HG03521 (cell line): ENCODE measurements around the gene XPO5.
A peak's percentile ranks its signal among the peaks of the same experiment; 100 is the strongest.

Source experiments
- ATAC-seq: cut with Tn5 transposase; IDR thresholded peaks from one replicate; pipeline ENCODE4 v1.9.1; 2021; ENCODE audit warnings: mild to moderate bottlenecking, moderate library complexity; ENCODE audit not compliant: unreplicated experiment

XPO5 gene

GRCh38 chr6:43517505-43518357 is 58.1 kb downstream of the XPO5 start:
- ATAC-seq: no peak

GRCh38 chr6:43516697-43517504 is 58.9 kb downstream of the XPO5 start, which contains the start of the genes POLR1C and YIPF3:
Gene POLR1C (plus strand): TSS chr6:43517089. CDS start chr6:43517110, 21 bp downstream.
Gene YIPF3 (minus strand): TSS chr6:43516926. CDS start chr6:43516807, 119 bp downstream.
- peak; percentile 89 for ATAC-seq

GRCh38 chr6:43516367-43516696 is 59.5 kb downstream of the XPO5 start:
- no peak for ATAC-seq

- ATAC-seq: no peak
Measured at GRCh38 chr6:43515808-43516207, 60.0 kb downstream of the XPO5 start.

GRCh38 chr6:43511824-43512415 is 63.9 kb downstream of the XPO5 start:
- ATAC-seq: no peak

GRCh38 chr6:43510827-43511163 is 65.0 kb downstream of the XPO5 start:
- no peak for ATAC-seq

- peak; percentile 52 for ATAC-seq
Measured at GRCh38 chr6:43509984-43510826, 65.6 kb downstream of the XPO5 start, which contains the start of gene LRRC73. Gene LRRC73 (minus strand): TSS chr6:43510346. CDS start chr6:43509785, 561 bp downstream.

- ATAC-seq: peak; percentile 3
Measured at GRCh38 chr6:43509142-43509983, 66.5 kb downstream of the XPO5 start.

- no peak for ATAC-seq
Measured at GRCh38 chr6:43508481-43509141, 67.2 kb downstream of the XPO5 start.

- ATAC-seq: peak; percentile 32
Measured at GRCh38 chr6:43506667-43507471, 69.0 kb downstream of the XPO5 start.

GRCh38 chr6:43506171-43506570 is 69.7 kb downstream of the XPO5 start:
- no peak for ATAC-seq

GRCh38 chr6:43505718-43506117 is 70.1 kb downstream of the XPO5 start:
- ATAC-seq: no peak

GRCh38 chr6:43504756-43505593 is 70.9 kb downstream of the XPO5 start:
- ATAC-seq: no peak

- ATAC-seq: no peak
Measured at GRCh38 chr6:43503443-43503842, 72.4 kb downstream of the XPO5 start.

- no peak for ATAC-seq
Measured at GRCh38 chr6:43502666-43503065, 73.2 kb downstream of the XPO5 start.

- no peak for ATAC-seq
Measured at GRCh38 chr6:43500921-43501320, 74.9 kb downstream of the XPO5 start.

- no peak for ATAC-seq
Measured at GRCh38 chr6:43499028-43499815, 76.6 kb downstream of the XPO5 start.
